T-helper 17 cell (primary cell): ENCODE measurements around the gene SLC25A10. TPM values are rescaled to one million over a fixed set of nuclear protein-coding genes. Genes with fewer than 3 reads are reported as not detected.
"Not testable (repeated sequence)": the region's sequence is repeated elsewhere in the genome, so short reads cannot be mapped to it uniquely, and the experiment has no call there.

Source experiments
- ATAC-seq: fragments of 150-1000 bp; cut with Tn5 transposase; 2 replicates; pipeline ENCODE4 v1.10.0; 2021; ENCODE audit warnings: mild to moderate bottlenecking, moderate library complexity
- DNase-seq, 3 donors: peaks; one replicate each; pipeline versions ENCODE4 v3.0.0 to v3.0.0-alpha.2; 2020 to 2021
- H3K9me3 ChIP-seq: one replicate; pipeline ENCODE4 v1.7.0; 2013; ENCODE audit warnings: low read length, mild to moderate bottlenecking; ENCODE audit not compliant: control insufficient read depth, poor library complexity, severe bottlenecking
- H3K27ac Mint-ChIP-seq: one replicate; pipeline ENCODE4 v1.8.0; 2022; ENCODE audit warnings: mild to moderate bottlenecking, moderate library complexity, mixed read lengths
- H3K27me3 Mint-ChIP-seq: one replicate; pipeline ENCODE4 v1.8.0; 2022; ENCODE audit warnings: mixed read lengths
- H3K36me3 Mint-ChIP-seq: one replicate; pipeline ENCODE4 v1.8.0; 2022; ENCODE audit warnings: low read depth, mixed read lengths
- H3K4me1 Mint-ChIP-seq: one replicate; pipeline ENCODE4 v1.8.0; 2022; ENCODE audit warnings: mild to moderate bottlenecking, mixed read lengths
- H3K4me3 Mint-ChIP-seq: one replicate; pipeline ENCODE4 v1.8.0; 2022; ENCODE audit warnings: mild to moderate bottlenecking, moderate library complexity, mixed read lengths
- total RNA-seq, 4 donors: library from RNA in 2 of 4; stranded (reverse) in 2 of 4; gene quantifications; one replicate each; pipeline ENCODE4 v1.2.3 and lab custom pipeline; 2022 to 2026

Gene SLC25A10, protein sequence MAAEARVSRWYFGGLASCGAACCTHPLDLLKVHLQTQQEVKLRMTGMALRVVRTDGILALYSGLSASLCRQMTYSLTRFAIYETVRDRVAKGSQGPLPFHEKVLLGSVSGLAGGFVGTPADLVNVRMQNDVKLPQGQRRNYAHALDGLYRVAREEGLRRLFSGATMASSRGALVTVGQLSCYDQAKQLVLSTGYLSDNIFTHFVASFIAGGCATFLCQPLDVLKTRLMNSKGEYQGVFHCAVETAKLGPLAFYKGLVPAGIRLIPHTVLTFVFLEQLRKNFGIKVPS
- 1 to 10 TPM; 3.4 TPM for total RNA-seq
- total RNA-seq (lab: John Stamatoyannopoulos, UW) = 1.6 to 2.3 reads per million in 2 donors

DNA sequence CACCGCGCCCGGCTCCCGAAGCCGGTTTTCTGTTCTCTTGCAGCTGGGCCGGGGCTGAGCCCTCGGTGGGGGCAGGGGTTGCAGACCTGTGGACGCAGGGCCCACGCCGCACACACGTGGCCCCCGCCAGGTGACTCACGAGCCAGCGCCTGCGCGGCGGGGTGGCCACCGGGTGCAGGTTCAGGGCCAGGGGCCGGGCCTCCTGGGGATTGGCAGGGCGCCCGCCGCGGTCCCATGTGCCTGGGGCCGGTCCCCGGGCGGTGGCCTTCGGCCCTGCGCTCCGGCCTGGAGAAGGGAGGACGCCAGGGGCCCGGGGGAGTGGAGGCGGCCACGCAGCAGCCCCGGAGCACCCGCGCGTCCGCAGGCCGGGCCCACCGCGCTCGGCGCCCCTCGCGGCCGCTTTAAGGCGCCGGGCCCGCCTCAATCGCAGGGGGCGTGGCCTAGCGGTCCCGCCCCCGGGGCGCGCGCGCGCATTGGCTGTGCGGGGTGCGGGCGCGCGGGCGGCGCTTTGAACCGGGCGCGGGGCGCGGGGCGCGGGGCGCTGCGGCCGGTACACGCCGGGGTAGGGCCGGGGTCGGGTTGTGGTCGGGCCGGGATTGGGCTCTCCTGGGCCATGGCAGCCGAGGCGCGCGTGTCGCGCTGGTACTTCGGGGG is at the start of gene SLC25A10:
SLC25A10 (plus strand) TSS at position 471 of the 654 bp plus-strand sequence; CDS start at position 614, 143 bp downstream.
- ATAC-seq (peak; percentile 90), DNase-seq (peak; percentile 68 to 79 (median 73))
- H3K9me3 ChIP-seq = no peaks in the 10 kb centered on the region
- Mint-ChIP-seq H3K27ac (peak within 1 kb of the TSS; percentile 67), H3K4me3 (peak within 1 kb of the TSS; percentile 87), H3K27me3 (no peaks in the 10 kb centered on the region), H3K4me1 (peaks cover 8% of the 10 kb centered on the region), H3K36me3 (no peaks in the 10 kb centered on the region)

DNA sequence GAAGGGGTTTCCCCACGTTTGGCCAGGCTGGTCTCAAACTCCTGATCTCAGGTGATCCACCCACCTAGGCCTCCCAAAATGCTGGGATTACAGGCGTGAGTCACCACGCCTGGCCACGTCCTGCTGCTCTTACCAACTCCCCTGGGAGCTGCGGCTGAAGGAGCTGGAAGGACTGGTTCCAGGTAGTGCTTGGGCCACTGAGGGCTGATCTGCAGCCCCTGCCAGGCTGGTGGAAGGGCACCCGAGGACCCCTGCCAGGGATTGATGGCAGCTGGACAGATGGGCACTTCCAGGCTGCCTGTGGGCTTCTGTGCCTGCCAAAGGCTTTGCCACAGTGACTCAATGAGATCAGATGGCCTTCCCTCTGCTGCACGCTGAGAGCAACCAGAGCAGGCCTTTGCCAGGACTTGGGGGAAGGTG is 48.0 kb upstream of the SLC25A10 start:
- Mint-ChIP-seq H3K4me1 (peaks cover 33% of the 10 kb centered on the region), H3K27ac (peak overlapping the region; percentile 91), H3K36me3 (no peaks in the 10 kb centered on the region), H3K27me3 (no peaks in the 10 kb centered on the region), H3K4me3 (peak overlapping the region; percentile 21)
- H3K9me3 ChIP-seq = no peaks in the 10 kb centered on the region
- DNase-seq = no peak
- ATAC-seq = no peak

DNA sequence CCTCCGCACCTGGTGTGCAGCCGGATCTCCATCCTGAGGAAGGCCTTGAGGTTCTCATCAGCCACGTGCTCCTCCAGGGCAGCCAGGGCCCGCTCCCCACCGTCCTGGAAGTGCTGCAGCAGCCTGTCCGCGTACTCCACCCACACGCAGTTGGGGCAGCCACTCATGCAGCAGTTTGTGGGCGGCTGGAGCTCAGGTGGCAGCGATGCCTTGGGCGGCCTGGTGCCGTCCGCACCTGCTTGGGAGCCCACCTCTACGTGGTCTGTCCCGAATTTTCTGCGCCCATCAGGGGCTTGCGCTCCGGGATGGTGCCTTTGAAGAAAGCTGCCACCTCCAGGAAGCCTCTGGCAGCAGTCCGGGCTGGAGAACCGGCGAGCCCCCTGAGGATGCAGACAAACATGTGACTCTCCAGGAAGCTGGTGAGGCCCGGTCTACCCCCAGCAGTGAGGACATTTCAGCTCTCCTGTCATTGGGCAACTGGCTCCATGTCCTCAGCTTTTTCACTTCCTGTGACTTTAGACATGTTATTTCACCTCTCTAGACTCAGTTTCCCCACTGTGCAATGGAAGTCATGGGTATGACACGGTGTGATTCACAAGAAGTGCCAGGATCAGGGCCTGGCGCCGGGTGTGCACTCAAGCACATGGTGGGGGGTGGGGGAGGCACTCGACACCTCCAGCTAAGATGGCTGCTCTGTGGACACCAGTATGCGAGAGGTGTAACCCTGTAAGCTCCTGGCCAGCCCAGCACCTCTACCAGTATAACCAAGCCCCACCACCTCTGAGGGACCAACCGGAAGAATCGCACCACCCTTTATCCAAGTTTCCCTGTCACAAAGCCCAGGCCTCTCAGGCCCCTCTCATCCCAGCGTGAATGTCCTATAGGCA is 46.6 kb upstream of the SLC25A10 start:
- peak overlapping the region; percentile 96 for H3K4me3 Mint-ChIP-seq
- ATAC-seq = peak; percentile 16

DNA sequence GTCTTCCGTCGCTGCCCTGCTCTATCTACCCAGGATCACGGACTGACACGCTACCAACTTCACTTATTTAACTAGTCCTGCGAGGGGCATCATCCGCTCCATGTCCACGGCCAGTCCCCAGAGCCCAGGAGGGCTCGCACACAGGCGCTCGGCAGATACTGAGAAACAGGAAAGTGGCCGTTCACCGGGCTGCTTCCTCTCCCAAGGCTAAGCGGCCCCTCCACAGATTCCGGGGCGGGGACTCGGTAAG is 46.1 kb upstream of the SLC25A10 start:
- peak in 1 of 3 donors; percentile 24 for DNase-seq
- H3K9me3 ChIP-seq = no peaks in the 10 kb centered on the region
- Mint-ChIP-seq H3K4me1 (peaks cover 35% of the 10 kb centered on the region), H3K27me3 (no peaks in the 10 kb centered on the region), H3K36me3 (no peaks in the 10 kb centered on the region), H3K4me3 (peak overlapping the region; percentile 96), H3K27ac (peak overlapping the region; percentile 91)
- peak; percentile 21 for ATAC-seq

More for the DNA sequence above, 46.6 kb upstream of the SLC25A10 start:
- peak overlapping the region; percentile 91 for H3K27ac Mint-ChIP-seq
- H3K27me3 Mint-ChIP-seq = no peaks in the 10 kb centered on the region
- DNase-seq = no peak
- no peaks in the 10 kb centered on the region for H3K9me3 ChIP-seq
- H3K36me3 Mint-ChIP-seq = no peaks in the 10 kb centered on the region
- H3K4me1 Mint-ChIP-seq = peaks cover 35% of the 10 kb centered on the region

DNA sequence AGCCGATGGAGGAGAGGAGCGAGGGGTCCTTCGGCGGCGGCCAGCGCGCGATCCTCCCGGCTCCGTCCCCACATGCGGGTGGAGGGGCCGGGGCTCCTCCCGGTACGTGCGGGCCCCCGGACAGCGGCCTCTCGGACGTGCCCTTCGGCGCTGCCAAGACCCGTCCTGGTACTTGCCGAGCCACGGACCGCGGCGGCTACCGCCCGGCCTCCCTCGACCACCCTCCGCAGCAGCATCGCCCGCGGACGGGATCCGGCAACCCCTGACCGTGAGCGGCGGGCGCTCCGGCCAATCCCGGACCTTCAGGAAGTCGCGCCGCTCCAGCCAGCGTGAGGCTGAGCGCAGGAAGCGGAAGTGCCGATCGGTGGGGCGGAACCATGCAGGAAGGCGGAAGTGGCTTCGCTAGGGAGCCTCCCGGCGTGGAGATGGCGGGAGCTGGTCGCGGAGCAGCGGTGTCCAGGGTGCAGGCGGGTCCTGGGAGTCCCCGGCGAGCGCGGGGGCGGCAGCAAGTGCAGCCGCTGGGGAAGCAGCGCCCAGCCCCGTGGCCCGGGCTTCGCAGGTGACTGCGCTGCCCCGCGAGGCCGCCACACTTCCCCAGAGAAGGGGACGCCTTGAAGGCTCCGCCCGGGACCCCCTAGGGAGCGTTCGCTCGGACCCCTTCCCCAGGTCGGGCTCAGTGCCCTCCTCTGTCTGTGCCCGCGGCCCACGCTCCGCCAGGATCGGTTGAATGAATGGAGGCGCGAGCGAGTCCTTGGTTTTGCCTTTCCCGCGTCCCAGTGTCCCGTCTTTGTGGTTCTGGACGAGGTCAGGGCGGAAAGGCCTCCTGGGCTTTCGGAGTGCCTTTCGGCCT is 45.5 kb upstream of the SLC25A10 start, which contains the start of the genes CCDC137 and OXLD1:
CCDC137 (plus strand) TSS at position 396 of the 850 bp plus-strand sequence; CDS start at position 426, 30 bp downstream.
OXLD1 (minus strand) TSS at position 264 of the 850 bp plus-strand sequence; CDS start at position 236, 28 bp downstream.
- peak; percentile 87 for DNase-seq
- no peaks in the 10 kb centered on the region for H3K9me3 ChIP-seq
- Mint-ChIP-seq H3K27ac (peak within 1 kb of the TSS; percentile 91), H3K4me1 (peaks cover 35% of the 10 kb centered on the region), H3K36me3 (no peaks in the 10 kb centered on the region), H3K4me3 (peak within 1 kb of the TSS; percentile 96), H3K27me3 (no peaks in the 10 kb centered on the region)
- peak; percentile 87 for ATAC-seq

- DNase-seq (no peak), ATAC-seq (no peak)
- peak overlapping the region; percentile 91 for H3K27ac Mint-ChIP-seq
- H3K9me3 ChIP-seq = no peaks in the 10 kb centered on the region
- H3K36me3 Mint-ChIP-seq = no peaks in the 10 kb centered on the region
- H3K27me3 Mint-ChIP-seq = no peaks in the 10 kb centered on the region
- peaks cover 33% of the 10 kb centered on the region for H3K4me1 Mint-ChIP-seq
- H3K4me3 Mint-ChIP-seq = peak overlapping the region; percentile 96
These were observed 44.3 kb upstream of the SLC25A10 start for GRCh38 chr17:81667754-81668153.

- Mint-ChIP-seq H3K36me3 (no peaks in the 10 kb centered on the region), H3K27me3 (no peaks in the 10 kb centered on the region), H3K27ac (no peak overlapping the region), H3K4me3 (no peak overlapping the region), H3K4me1 (peaks cover 17% of the 10 kb centered on the region)
- DNase-seq = no peak
- H3K9me3 ChIP-seq = no peaks in the 10 kb centered on the region
- ATAC-seq = no peak
These were observed 39.6 kb upstream of the SLC25A10 start for GRCh38 chr17:81672504-81672903.

DNA sequence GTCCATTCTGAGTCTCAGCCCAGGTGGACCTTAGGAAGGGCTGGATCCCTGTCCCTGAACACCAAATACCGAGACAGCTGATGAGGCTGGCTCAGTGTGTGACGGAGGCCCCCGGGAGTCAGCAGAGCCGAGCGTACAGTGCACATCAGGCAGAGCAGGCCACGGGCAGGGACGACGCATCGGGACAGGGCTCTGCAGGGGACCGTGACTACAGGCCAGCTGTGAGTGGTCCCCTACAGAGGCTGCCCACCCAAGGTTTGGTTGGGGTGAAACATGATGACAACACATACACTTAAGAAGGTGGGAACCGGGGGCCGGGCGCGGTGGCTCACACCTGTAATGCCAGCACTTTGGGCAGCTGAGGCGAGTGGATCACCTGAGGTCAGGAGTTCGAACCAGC is 39.1 kb upstream of the SLC25A10 start:
- Mint-ChIP-seq H3K4me1 (peaks cover 15% of the 10 kb centered on the region), H3K36me3 (no peaks in the 10 kb centered on the region), H3K27me3 (no peaks in the 10 kb centered on the region), H3K27ac (no peak overlapping the region), H3K4me3 (no peak overlapping the region)
- no peaks in the 10 kb centered on the region for H3K9me3 ChIP-seq
- no peak for ATAC-seq
- no peak for DNase-seq

DNA sequence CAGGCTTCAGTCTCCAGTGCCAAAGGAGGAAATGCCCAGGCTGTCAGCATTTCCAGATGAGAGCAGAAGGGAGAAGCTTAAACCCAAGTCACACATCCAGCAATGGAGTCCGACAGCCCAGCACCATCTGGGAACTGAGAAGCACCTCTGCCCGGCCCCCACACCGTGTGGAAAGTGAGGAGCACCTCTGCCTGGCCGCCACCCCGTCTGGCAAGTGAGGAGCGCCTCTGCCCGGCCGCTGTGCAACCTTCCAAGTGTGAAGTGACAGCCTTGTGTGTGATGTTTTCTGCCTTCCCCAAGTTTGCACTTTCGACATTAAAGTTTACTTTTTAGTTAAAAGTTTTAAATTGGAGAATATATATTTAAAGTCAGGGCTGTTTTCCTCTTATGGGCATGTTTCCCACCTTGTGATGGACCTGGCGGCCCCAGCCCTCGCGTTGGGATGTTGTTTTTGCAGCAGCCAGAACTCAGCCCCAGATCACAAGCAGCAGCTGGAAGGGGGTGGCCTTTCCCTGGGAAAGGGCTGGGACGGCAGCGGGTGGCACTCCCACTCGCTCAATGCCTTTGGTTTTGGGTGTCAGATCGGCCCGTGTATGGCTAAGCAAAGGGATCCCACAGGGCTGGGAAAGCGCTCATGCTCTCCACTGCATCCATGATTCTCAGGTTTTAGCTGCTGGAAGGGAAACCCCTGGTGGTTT is 38.4 kb upstream of the SLC25A10 start:
- Mint-ChIP-seq H3K4me3 (no peak overlapping the region), H3K36me3 (no peaks in the 10 kb centered on the region), H3K4me1 (peaks cover 9% of the 10 kb centered on the region), H3K27me3 (no peaks in the 10 kb centered on the region), H3K27ac (no peak overlapping the region)
- ATAC-seq (no peak), DNase-seq (no peak)
- no peaks in the 10 kb centered on the region for H3K9me3 ChIP-seq

DNA sequence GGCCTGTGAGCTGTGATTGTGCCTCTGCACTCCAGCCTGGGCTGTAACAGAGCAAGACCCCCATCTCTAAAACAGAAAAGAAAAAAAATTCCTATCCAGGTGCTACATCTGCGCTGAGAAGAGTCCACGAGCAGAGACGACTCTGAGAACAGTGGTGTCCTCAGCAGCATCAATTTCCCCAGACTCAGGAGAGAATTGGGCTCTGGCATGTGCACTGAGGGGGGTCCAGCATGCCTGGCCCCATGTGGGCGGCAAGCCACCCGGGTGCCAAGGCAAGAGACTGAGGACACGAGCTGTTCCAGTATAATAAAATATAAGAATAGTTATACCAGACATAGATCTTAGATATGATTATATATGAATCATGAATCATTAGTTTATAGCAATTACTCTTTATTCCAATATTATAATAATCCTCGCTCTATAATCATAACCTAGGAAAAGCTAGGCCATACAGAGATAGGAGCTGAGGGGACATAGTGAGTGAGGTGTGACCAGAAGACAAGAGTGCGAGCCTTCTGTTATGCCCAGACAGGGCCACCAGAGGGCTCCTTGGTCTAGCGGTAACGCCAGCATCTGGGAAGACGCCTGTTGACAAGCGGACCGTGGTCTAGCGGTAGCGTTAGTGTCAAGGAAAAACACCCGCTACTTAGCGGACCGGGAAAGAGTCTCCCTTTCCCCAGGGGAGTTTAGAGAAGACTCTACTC is 36.4 kb upstream of the SLC25A10 start:
- not testable (repeated sequence) for H3K9me3 ChIP-seq, H3K27ac Mint-ChIP-seq, H3K27me3 Mint-ChIP-seq, H3K4me3 Mint-ChIP-seq, DNase-seq, H3K36me3 Mint-ChIP-seq, H3K4me1 Mint-ChIP-seq, ATAC-seq

DNA sequence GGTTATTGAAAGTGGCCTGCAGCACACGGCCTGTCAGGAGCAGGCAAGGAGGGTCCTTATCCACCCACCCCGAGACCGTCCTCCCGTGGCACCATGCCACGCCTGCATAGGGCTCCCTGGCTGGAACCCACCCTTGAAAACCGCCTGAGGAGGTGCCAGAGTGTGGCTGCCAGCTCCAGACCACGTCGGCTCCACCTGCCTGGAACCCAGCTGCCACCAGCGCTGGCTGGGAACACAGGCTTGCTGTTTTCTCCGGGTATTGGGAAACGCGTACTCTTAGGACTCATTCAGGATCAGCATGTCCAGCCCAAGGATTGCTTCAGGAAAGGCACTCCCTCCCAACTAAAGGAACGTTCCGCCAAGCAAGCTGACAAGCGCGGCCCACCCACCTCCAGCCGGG is 35.2 kb upstream of the SLC25A10 start:
- H3K27me3 Mint-ChIP-seq = no peaks in the 10 kb centered on the region
- DNase-seq (no peak), ATAC-seq (no peak)
- H3K27ac Mint-ChIP-seq = no peak overlapping the region
- peaks cover 7% of the 10 kb centered on the region for H3K4me1 Mint-ChIP-seq
- H3K4me3 Mint-ChIP-seq = no peak overlapping the region
- H3K9me3 ChIP-seq = no peaks in the 10 kb centered on the region
- H3K36me3 Mint-ChIP-seq = no peaks in the 10 kb centered on the region
